Urothelium cell line (cell line): ENCODE measurements around the gene TMIGD1.

Source experiments
- DNase-seq: peaks from one replicate; pipeline ENCODE4 v3.0.0; 2011; ENCODE audit warnings: low spot score, mixed read lengths
- FAIRE-seq: peaks from 2 replicates; lab custom pipeline; 2011; peaks lifted over from hg19 to GRCh38; lab: Jason Lieb, UNC

TMIGD1 gene, protein sequence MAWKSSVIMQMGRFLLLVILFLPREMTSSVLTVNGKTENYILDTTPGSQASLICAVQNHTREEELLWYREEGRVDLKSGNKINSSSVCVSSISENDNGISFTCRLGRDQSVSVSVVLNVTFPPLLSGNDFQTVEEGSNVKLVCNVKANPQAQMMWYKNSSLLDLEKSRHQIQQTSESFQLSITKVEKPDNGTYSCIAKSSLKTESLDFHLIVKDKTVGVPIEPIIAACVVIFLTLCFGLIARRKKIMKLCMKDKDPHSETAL

DNA sequence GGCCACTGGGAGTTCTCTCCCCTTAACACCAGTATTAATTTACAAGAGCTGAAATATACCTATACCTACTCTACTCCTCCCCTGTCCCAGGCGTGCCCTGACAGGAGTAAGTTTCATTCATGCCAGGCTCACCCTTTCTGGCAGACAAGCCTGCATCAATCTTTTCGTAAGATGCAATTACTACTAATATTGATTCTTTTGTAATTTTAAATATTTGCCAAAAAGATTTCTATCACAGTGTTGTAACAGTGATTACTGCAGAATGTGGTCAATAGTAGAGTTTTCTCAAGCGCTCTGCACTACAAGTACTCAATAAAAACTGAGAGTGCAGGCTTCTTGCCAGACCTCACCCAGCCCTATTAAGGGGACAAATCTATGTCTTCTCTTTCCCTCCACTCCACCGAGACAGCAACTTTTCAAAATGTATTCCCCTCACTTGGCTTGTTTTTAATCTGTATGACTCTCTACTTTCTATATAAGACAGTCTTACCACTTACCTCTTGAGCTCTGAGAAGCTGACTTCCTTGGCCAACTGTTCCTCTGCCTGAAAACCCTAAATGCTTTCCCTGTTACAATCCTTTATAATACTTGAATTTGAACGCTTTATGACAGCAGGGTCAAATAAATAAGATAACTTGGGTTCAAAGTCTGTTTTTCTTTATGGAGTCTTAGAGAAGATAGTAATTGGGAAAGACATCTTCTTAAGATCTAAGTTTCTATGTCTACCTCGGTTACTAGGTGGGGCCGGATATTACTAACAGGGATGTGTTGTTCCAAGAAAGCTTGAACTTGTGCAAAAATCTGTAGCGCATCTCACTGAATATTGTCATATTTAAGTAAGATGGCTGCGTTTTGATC is at the start of gene TMIGD1:
TSS of gene TMIGD1 (minus strand) at position 555 of the 858 bp plus-strand sequence. CDS start 1,924 bp downstream, outside the sequence.
- DNase-seq (no peak), FAIRE-seq (no peak)

DNA sequence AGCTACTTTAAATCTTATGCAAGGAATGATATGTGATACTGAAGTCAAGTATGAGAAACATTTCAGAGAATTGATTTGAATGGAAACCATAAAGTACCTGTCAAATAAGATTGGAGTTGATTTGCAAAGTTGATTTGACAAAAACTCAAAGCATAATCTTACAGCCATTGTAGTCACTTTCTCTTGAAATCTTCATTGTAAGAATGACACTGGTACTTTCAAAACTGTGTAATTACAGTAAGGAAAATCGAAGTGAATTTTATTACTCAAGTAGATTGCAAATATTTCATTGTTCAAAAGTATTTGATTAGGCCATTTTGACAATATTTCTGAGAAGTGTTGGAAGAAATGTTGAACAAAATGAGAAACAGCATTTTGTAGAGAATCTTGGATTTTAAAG is 48.5 kb upstream of the TMIGD1 start:
- FAIRE-seq (no peak), DNase-seq (no peak)

DNA sequence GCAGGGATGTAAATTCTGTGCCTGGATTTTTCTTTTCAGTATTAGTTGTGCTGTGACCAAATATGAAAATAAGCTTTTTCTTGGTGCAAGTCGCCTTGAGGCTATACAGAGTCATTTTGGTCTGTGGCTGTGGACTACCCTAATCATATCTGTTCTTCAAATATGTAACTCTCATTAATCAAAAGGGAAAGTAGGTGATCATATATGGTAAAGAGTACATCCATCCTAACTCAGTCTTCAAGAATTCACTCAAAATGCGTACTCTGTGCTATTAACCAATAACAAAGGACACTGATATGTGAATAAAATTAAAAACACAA is 47.4 kb upstream of the TMIGD1 start:
- FAIRE-seq, result no peak
- DNase-seq, result no peak

DNA sequence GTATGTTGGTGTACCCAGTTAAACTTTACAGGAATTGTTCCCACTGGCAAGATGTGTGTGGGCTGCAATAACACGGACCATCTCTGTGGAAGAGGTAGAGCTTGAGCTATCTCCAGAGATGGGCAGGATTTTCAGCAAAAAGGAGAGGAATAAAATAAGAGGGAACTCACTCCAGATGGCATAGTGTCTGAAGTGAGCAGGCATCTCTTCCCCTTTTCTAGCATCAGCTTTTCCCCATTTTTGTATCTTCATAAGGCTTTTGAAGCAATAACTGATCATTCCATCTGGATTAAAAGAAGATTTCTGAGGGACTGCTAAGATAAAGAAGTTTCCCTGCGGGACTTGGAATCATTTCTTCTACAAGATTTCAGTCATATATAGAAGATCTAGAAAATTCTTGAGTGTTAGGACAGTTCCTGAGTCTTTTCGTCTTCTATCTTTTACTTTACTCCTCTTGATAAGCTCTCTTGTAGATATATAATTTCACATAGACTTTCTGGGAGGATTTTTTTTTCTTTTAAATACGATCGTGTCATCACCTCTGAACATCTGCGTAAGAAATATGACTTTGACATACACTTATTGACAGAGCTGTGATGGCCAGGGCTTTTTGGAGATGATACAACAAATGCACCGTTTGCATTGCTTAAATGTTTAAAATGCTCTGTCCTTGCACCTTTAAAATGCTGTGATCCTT is 46.9 kb upstream of the TMIGD1 start:
- FAIRE-seq (no peak), DNase-seq (no peak)

DNA sequence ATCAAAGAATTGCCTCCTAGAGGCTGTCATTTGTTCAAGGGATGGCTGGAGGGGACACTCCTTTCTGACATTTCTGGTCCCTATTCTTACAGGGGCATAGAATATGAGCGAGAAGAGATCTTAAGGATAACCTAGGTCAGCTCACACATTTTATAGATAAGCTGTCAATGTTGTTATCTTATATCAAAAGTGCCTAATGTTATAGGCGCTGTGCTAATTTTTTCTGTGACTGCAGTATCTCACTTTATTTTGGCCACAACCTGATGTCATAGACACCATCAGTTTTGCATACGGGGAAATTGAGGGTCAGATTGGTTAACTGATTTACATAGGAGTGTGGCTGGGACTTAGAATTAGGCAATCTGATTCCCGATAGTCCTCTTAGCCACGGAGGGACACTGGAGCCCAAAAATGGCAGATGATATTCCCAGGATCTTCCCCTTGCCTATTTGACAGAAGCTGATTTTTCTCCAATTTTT is 46.1 kb upstream of the TMIGD1 start:
- no peak for FAIRE-seq
- DNase-seq, result no peak

DNA sequence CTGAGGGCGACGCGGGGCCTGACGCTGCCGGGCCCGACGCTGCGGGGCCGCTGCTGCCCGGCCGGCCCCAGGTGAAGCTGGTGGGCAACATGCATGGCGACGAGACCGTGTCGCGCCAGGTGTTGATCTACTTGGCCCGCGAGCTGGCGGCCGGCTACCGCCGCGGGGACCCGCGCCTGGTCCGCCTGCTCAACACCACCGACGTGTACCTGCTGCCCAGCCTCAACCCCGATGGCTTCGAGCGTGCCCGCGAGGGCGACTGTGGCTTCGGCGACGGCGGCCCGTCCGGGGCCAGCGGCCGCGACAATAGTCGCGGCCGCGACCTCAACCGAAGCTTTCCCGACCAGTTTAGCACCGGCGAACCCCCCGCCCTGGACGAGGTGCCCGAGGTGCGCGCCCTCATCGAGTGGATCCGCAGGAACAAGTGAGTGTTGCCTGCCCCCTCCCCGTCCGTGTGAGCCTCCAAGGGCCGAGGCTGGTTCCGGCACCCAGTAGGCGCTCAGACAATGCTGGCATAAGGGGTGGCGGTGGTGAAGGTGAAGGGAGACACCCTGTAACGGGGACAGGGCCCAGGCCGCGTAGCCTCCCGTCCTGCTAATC is 45.5 kb upstream of the TMIGD1 start:
- DNase-seq, result peak; percentile 38
- no peak for FAIRE-seq

DNA sequence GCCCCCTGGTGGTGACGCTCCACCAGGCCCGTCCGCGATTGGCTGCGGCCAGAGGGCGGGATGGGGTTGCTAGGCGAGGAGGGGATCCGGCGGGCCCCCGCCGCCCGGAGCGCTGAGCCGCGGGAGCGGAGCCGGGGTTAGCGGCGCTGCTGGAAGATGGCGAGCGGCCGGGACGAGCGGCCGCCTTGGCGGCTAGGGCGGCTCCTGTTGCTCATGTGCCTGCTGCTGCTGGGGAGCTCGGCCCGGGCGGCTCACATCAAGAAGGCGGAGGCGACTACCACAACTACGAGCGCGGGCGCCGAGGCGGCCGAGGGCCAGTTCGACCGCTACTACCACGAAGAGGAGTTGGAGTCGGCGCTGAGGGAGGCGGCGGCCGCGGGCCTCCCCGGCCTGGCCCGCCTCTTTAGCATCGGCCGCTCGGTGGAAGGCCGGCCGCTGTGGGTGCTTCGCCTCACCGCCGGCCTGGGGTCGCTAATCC is 45.0 kb upstream of the TMIGD1 start, which contains the start of gene CPD:
TSS of gene CPD (plus strand) at position 103 of the 478 bp plus-strand sequence. CDS start at position 157, 54 bp downstream.
- DNase-seq (peak; percentile 99), FAIRE-seq (peak; percentile 61)

DNA sequence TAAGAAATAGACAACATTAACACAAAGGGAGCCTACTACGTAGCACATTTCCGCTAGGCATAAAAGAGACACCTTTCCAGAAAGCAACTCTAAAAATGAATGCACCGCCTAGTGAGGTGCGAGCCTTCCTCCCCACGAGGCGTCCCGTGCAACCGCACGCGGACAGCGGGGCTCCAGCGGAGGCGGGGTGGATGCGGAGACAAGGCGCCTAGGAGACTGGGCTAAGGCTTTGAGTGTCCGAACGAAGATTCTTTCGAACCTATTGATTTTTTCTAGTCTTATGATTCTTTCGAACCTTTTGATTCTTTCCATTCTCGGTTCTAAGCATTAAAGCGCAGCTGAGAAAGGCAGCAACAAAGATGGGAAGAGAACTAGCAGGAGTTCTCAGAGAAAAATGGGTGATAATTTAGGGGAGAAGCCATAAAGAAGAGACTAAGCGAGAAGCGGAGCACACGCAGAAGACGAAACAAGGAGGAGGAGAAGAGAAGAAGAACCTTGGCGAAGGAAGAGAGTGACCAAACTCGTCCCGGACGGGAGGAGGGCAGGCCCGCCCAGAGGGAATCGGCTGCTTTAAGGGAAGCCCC is 44.5 kb upstream of the TMIGD1 start:
- FAIRE-seq (no peak), DNase-seq (no peak)

DNA sequence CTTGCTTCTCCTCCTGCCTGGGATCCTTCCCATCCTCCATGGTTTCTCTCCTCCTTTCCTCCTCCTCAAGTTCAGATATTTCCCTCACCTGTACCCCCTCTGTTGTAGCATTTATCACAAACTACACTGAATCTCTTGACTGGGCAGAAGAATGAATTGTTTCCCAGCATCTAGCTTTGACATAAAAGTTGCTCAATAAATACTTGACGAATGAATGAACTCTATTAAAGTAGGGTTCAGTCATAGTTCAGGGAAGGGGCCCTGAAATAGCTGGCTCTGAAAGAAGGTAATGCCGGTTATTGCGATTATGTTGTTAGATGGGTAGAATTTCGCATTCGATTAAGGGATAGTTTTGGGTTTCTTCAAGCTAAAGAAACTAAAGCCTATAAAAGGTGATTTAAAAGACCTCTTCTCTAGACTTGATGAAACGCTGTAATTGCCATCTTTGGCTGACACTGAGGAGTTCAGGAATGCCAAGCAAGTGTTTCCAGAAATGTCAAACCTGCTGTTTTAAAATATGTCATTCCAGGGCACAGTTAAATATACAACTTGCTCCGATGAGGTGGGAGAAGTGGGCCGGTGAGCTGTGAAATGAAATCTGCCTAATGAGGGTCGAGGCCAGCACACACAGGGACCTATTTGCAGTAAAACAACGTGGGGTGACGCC is 43.9 kb upstream of the TMIGD1 start:
- FAIRE-seq, result no peak
- DNase-seq, result no peak

DNA sequence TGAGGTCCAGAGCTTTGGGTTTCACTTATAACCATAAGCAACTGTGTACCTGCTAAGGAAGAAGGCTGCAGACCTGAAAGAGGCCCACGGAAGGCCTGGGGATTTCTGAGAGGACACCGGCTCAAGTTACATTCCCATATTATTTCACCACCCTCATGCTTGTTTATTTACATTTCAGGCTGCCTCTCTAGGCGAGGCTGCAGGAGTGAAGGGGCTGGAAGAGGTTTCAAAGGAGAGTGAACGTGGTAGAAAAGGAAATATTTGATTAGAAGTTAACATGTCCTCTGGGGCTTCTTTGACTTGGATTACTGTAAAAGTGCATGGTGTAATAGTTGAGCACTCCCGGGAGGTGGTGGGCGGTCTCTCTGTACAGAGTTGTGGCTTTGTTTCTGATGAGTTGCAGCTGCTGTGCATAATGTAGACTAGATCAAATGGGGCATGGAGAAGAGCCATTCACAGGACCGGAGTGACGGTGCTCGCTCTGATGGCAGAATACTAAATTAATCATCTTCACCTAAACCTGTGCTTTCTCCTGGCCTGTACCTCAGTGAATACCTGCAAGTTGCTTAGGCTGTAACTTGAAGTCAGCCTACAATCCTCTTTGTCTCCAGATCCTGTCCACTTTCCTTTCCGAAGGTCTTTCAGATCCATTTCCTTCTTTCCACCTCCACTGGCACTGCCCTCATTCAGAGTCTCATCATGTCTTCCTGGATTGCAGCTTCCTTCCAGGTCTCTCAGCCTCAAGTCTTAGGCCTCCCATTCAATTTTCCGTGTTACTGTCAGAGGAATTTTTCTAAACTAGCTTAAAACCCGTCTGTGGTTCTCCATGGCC is 43.0 kb upstream of the TMIGD1 start:
- FAIRE-seq (no peak), DNase-seq (no peak)

DNA sequence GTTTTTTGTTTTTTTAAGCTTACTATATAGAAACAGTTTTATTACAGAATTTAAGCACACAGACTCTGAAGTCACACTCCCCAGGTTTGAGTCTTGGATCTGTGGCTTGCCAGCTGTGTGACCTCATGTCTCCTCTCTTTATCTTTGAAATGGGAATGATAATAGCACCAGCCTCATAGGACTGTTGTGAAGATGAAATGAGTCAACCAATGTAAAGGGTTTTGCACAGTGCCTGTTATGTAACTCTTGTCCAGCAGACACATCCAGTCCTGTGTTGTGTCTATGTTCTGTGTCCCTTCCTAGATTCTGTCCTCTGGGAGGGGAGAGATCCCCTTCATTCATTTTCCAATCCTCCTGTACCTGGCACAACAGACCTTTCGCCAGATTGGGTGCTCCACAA is 41.8 kb upstream of the TMIGD1 start:
- DNase-seq (no peak), FAIRE-seq (no peak)

DNA sequence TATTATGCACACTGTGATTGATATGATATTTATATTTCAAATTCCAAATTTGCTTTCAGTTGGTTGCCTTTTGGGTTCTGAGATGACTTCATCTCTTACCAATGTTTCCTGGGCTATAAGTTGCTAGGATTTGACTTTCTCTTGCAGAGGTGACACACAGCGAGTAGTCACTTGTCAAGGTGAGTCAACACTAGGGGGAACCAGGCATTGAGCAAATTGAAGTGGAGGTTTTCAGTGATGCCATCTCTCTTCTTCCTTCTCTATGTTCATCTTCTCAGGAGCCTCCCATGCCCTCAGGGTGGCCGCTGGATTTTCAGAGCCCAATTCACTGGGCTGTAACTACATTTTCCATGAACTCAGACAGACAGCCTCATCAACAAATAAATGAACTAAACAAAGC is 38.9 kb upstream of the TMIGD1 start:
- DNase-seq (peak; percentile 31), FAIRE-seq (no peak)

DNA sequence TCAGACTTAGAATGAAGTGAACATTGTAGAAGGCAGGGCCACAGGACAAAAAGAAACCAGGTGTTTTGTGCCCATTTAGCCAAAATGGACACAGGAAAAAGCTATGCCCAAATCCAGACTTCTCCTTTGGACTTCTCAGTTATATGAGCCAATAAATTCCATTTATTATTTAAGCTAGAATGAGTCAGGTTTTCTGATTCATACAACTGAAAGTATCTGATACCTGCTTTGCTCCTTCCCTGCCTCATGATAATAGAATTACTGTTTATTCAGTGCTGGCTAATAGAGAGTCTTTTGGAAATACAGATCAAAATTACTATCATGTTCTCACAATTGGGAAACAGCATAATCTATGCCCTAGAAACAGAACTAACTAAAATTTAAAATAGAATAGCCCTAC is 36.1 kb upstream of the TMIGD1 start:
- no peak for FAIRE-seq

DNA sequence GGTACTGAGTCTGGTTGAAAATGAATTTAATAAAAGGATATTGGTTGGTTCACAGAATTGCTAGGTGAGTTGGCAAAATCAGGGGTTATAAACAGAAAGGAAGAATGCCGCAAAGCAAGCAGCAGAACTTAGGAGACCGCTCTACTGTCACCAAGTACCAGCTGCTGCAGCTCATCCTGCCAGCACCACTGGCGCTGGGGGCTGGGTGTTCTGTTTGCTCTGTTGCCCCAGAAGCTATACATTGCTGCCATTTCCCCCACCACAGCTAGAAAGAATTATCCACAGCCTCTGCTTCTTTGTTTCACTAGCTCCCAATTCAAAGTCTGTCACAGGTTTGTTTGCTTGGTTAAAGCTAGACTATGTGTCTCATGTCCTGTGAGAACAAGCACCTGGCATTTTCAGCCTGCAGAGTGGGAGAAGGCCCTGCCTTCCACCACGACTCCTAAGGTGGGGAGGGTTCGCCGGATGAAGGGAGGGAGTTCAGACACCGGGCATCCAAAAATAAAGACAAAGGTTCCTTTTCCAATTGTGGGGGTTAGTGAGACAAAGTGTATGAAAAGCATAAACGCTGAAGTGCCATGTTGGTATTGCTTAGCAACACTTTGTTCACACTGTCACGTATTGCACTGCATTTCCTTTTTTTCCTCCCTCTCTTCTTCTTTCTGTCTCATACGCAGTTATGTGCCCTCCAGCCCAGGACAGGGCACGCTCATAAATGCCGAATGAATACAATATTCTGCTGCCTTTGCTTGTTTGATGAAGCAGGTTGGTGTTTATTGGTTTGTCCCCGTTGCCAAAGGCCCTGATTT is 35.3 kb upstream of the TMIGD1 start:
- no peak for DNase-seq
- FAIRE-seq, result no peak

More for the DNA sequence above, 36.1 kb upstream of the TMIGD1 start:
- DNase-seq, result no peak

DNA sequence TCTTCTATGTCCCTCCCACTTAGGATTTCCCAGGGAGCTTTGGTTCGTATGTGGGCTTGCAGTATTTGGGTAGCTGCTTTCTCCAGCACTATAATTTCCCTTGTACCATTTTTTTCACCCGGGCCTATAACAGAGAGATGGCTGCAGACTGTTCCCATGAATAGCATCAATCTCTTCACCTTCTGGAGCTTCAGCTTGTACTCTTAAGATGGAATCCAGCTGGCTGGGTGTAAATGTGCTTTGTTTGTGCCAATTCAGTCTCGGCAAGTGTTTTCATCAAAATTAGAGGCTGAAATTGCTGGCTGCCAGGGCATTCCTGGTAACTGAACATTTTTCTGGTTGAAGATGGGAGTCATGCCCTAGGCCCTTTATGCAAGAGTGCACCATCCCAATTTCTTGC is 32.7 kb upstream of the TMIGD1 start:
- no peak for FAIRE-seq
- no peak for DNase-seq

DNA sequence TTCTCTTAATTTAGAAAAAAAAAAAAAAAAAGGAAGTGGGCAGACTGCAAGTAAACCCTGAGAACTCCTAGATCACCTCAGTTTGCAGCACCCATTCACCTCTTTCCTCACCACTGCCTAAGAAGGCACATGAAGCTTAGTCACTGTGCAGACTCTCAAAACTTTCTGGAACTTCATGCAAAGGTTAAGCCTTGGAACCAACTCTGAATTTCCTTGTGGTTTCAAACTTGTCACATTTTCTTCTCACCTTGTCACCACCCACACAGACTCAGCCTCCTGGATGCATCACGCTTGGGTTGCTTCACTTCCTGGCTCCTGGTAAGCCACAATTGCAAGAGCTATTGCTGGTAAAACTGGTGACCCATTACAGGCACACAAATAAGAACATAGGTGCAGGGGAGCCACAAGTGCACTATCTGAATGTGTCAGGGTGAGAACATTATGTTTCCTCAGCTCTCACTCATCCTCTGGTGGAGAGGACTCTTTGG is 29.9 kb upstream of the TMIGD1 start:
- FAIRE-seq, result no peak
- DNase-seq, result peak; percentile 35

DNA sequence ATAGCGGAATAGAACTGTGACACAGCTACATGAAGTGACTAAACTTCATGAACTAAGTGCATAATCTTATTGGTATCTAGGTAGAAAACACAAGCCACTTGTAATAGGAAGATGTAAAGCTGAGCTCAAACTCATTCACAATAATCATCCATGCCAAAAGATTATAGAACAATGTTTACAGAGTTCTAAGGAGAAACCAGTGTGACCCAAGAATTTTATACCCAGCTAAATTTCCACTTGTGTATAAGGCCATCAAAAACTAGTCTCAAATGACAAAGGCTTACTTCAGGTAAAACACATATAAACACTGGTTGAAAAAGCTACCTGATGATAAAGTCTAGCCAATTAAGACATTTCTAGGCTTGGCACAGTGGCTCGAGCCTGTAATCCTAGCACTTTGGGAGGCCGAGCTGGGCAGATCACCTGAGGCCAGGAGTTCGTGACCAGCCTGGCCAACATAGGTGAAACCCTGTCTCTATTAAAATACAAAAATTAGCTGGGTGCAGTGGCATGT is 28.0 kb upstream of the TMIGD1 start:
- FAIRE-seq (no peak), DNase-seq (no peak)
